ENCODE measurements around the gene PLIN1. TPM values are rescaled to one million over a fixed set of nuclear protein-coding genes. Genes with fewer than 3 reads are reported as not detected.

The PLIN1 gene
- total RNA-seq, 1 experiment from 2014 or later: 0.09 TPM

DNA sequence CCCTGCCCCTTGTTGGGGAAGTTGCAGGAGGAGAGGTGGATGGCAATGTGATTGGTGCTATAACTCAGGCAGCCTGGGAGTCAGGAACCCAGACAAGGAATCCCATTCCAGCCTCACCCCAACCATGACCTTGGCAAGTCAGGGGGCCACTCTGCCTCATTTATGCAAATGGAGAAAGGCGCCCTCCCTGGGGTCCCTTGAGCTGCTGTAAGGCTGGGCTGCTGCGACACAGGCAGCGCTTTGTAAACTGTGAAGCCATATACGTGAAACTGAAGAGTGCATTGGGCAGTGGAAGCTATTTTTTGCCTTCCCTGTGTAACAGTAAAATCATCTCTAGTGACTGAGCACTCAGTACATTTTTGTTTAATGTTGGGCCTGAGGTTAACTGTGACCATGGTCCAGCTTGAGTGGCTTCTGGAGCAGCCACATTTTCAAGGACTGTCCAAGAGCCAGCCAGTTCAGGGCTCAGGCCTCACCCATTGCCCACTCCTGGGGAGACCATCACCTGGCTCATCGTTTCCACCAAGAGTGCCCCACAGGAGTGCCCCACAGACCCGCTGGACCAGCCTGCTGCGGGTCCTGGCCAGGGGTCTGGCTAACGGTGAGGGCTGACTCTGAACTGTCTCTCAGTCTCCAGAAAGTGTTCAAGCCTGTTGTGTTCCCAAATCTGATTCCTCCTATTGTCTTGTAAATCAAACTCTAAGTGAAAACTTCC lies 51.8 kb downstream of the PLIN1 start:
- H3K9me3 Mint-ChIP-seq: peaks cover 2 to 9% of the 10 kb centered on the region in 2 experiments
- Histone ChIP-seq H2AK5ac (ENCODE audit: insufficient read length, low read length) (no peak overlapping the region), H3K56ac (ENCODE audit: insufficient read length, low read depth, low read length) (no peak overlapping the region), H3K79me1 (ENCODE audit: insufficient read depth, low read depth, low read length, poor library complexity, severe bottlenecking) (no peaks in the 10 kb centered on the region), H3K4me1 (ENCODE audit: insufficient read depth, low read length) (no peaks in the 10 kb centered on the region; the same call in 1 of the 2 replicates), H4K5ac (ENCODE audit: insufficient read length, low read depth, low read length) (no peak overlapping the region), H2BK5ac (ENCODE audit: insufficient read length, low read length) (no peak overlapping the region), H3T11ph (ENCODE audit: low read length) (no peak overlapping the region), H3K23ac (ENCODE audit: insufficient read length, low read depth, low read length) (no peak overlapping the region), H2BK120ac (ENCODE audit: low read depth, low read length, poor library complexity, severe bottlenecking) (no peak overlapping the region), H3K4ac (ENCODE audit: low read depth, low read length) (no peak overlapping the region), H2BK12ac (ENCODE audit: insufficient read length, low read depth, low read length) (no peak overlapping the region), H3K79me2 (ENCODE audit: insufficient read depth, low read length) (no peaks in the 10 kb centered on the region), H3K27me3 (ENCODE audit: insufficient read depth, low read length) (no peaks in the 10 kb centered on the region), H4K91ac (ENCODE audit: insufficient read length, low read depth, low read length) (no peak overlapping the region), H2AFZ (ENCODE audit: low read length) (no peak overlapping the region), H4K8ac (replicated peaks; ENCODE audit: insufficient read length, low read depth, low read length) (no peak overlapping the region), H3K9me3 (ENCODE audit: control insufficient read depth, low read depth, low read length) (no peaks in the 10 kb centered on the region), H2BK15ac (ENCODE audit: low read depth, low read length) (no peak overlapping the region), H2BK20ac (ENCODE audit: low read depth, low read length, poor library complexity, severe bottlenecking) (no peak overlapping the region), H3K4me2 (ENCODE audit: insufficient read depth, insufficient read length, low read length) (no peak overlapping the region), H3K14ac (ENCODE audit: insufficient read depth, low read length) (no peak overlapping the region), H3K9ac (ENCODE audit: extremely low read depth, insufficient read length, low read length) (no peak overlapping the region), H3K23me2 (ENCODE audit: insufficient read length, low read depth, low read length, poor library complexity, severe bottlenecking) (no peaks in the 10 kb centered on the region), H3K27ac (ENCODE audit: insufficient read length, low read depth, low read length) (no peak overlapping the region), H3K18ac (ENCODE audit: insufficient read length, low read depth, low read length) (no peak overlapping the region), H4K20me1 (ENCODE audit: control insufficient read depth, insufficient read depth, insufficient read length) (no peaks in the 10 kb centered on the region)
- TF ChIP-seq, protein P1, sequence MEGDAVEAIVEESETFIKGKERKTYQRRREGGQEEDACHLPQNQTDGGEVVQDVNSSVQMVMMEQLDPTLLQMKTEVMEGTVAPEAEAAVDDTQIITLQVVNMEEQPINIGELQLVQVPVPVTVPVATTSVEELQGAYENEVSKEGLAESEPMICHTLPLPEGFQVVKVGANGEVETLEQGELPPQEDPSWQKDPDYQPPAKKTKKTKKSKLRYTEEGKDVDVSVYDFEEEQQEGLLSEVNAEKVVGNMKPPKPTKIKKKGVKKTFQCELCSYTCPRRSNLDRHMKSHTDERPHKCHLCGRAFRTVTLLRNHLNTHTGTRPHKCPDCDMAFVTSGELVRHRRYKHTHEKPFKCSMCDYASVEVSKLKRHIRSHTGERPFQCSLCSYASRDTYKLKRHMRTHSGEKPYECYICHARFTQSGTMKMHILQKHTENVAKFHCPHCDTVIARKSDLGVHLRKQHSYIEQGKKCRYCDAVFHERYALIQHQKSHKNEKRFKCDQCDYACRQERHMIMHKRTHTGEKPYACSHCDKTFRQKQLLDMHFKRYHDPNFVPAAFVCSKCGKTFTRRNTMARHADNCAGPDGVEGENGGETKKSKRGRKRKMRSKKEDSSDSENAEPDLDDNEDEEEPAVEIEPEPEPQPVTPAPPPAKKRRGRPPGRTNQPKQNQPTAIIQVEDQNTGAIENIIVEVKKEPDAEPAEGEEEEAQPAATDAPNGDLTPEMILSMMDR (conservative IDR thresholded peaks at IDR 0.05): no peak
- H3K4me1 Mint-ChIP-seq: peaks cover 0 to 4% of the 10 kb centered on the region in 2 experiments; a peak in 1 of 4 replicates
- no CpG with 5 or more reads among the region's 8 CpGs for WGBS (ENCODE audit: extremely low coverage, insufficient read length, low lambda C conversion rate)
- peaks cover 2% of the 10 kb centered on the region; the same call in 1 of the 2 replicates for H3K27me3 Mint-ChIP-seq (ENCODE audit: low read depth)
- no peak overlapping the region for H3K4me3 Mint-ChIP-seq
- H3K27ac Mint-ChIP-seq: peak overlapping the region in 1 of 3 experiments; percentile 87; a peak in 2 of 7 replicates
- DNase-seq: no peak
- peaks cover 81 to 98% (median 96%) of the 10 kb centered on the region in 3 experiments for H3K36me3 Mint-ChIP-seq (ENCODE audit: insufficient read depth in 1 of 3, low read depth in 3 of 3)
